GM18508 (cell line): ENCODE data around the gene SLC17A7.

ENCODE experiments used
- ATAC-seq: cut with Tn5 transposase; IDR thresholded peaks from one replicate; pipeline ENCODE4 v1.9.1; 2021; ENCODE audit warnings: moderate number of reproducible peaks; ENCODE audit not compliant: insufficient read depth, unreplicated experiment

Gene SLC17A7

GRCh38 chr19:49415102-49415809 is 26.1 kb downstream of the SLC17A7 start:
- ATAC-seq = no peak

GRCh38 chr19:49414256-49414655 is 27.1 kb downstream of the SLC17A7 start:
- no peak for ATAC-seq

- no peak for ATAC-seq
Observed at GRCh38 chr19:49413348-49413747, 28.0 kb downstream of the SLC17A7 start.

GRCh38 chr19:49411681-49412326 is 29.5 kb downstream of the SLC17A7 start:
- no peak for ATAC-seq

GRCh38 chr19:49409441-49410029 is 31.8 kb downstream of the SLC17A7 start:
- no peak for ATAC-seq

- no peak for ATAC-seq
Observed at GRCh38 chr19:49408816-49409440, 32.4 kb downstream of the SLC17A7 start.

GRCh38 chr19:49407482-49408015 is 33.8 kb downstream of the SLC17A7 start:
- no peak for ATAC-seq

GRCh38 chr19:49407079-49407478 is 34.2 kb downstream of the SLC17A7 start:
- no peak for ATAC-seq

GRCh38 chr19:49403404-49404187 is 37.7 kb downstream of the SLC17A7 start:
- ATAC-seq = no peak

GRCh38 chr19:49400029-49400428 is 41.3 kb downstream of the SLC17A7 start:
- ATAC-seq = no peak

- no peak for ATAC-seq
Observed at GRCh38 chr19:49398931-49399330, 42.4 kb downstream of the SLC17A7 start.

GRCh38 chr19:49398001-49398615 is 43.2 kb downstream of the SLC17A7 start:
- no peak for ATAC-seq

GRCh38 chr19:49396738-49397505 is 44.4 kb downstream of the SLC17A7 start:
- ATAC-seq = no peak

GRCh38 chr19:49395581-49396407 is 45.5 kb downstream of the SLC17A7 start:
- no peak for ATAC-seq

GRCh38 chr19:49393881-49394280 is 47.4 kb downstream of the SLC17A7 start:
- ATAC-seq = no peak

- no peak for ATAC-seq
Observed at GRCh38 chr19:49391581-49392399, 49.5 kb downstream of the SLC17A7 start.

- no peak for ATAC-seq
Observed at GRCh38 chr19:49390929-49391359, 50.4 kb downstream of the SLC17A7 start.
